ENCODE measurements around the gene ELP5. TPM values are rescaled to one million over a fixed set of nuclear protein-coding genes. Genes with fewer than 3 reads are reported as not detected.

Gene ELP5
- total and polyA plus RNA-seq, 2 donors (not counting 3 experiments of a cell fraction or from before 2014, with no cell fraction given) = 44.4 to 54.7 TPM

GRCh38 chr17:7262935-7263800 is 11.2 kb downstream of the ELP5 start:
- Histone ChIP-seq H3K79me2 (ENCODE audit: control insufficient read depth, insufficient read depth, low read length) (no peaks in the 10 kb centered on the region), H3K27me3 (ENCODE audit: control insufficient read depth in 2 of 2, insufficient read depth in 2 of 2, low read length in 2 of 2) (no peaks in the 10 kb centered on the region), H2AFZ (ENCODE audit: low read depth, low read length) (peak overlapping the region; percentile 81), H3K9me3 (replicated peaks; ENCODE audit: control insufficient read depth, insufficient read depth, low read length) (no peaks in the 10 kb centered on the region), H3K4me3 (replicated peaks in 1 of 3; ENCODE audit: insufficient read depth in 1 of 3, low read depth in 1 of 3, low read length in 3 of 3) (peak overlapping the region; percentile 18 to 35 (median 22)), H4K20me1 (replicated peaks; ENCODE audit: control insufficient read depth, extremely low read depth, insufficient read depth, low read length) (no peaks in the 10 kb centered on the region), H3K36me3 (ENCODE audit: control insufficient read depth in 2 of 2, extremely low read depth in 1 of 2, insufficient read depth in 2 of 2, low read length in 2 of 2) (peaks cover 0 to 5% of the 10 kb centered on the region in 2 experiments), H3K9me1 (replicated peaks; ENCODE audit: control insufficient read depth, extremely low read depth, insufficient read depth, low read length) (no peaks in the 10 kb centered on the region), H3K4me2 (ENCODE audit: insufficient read depth, low read length) (peak overlapping the region; percentile 2), H3K9ac (replicated peaks; ENCODE audit: extremely low read depth, insufficient read depth, low read length) (peak overlapping the region; percentile 11), H3K27ac (ENCODE audit: insufficient read depth, low read depth, low read length) (no peak overlapping the region), H3K4me1 (ENCODE audit: control insufficient read depth, extremely low read depth, insufficient read depth, low read length) (peaks cover 26% of the 10 kb centered on the region)
- DNase-seq (ENCODE audit: low read depth, low spot score) (no peak), FAIRE-seq (peak; percentile 91)
- BruUV-seq (replicated peaks) = no TSS peak
- intact Hi-C loops (cut with micrococcal nuclease) (no loop called here), dilution Hi-C loops (cut with MboI; ENCODE audit: extremely low pct_ligation_motif_present, low sequenced_read_pairs) (no loop called here)
- POLR2A ChIA-PET = interaction anchor here (0.6 kb wide), 1 partner anchor 667 kb away, joined by 9 read pairs; no protein-coding TSS in a partner anchor
- CTCF ChIA-PET = interaction anchor here (0.6 to 1.5 kb wide), 3 partner anchors 13 to 33 kb away, joined by 3 to 4 read pairs (median 3); partner anchors contain the start of gene SLC2A4
- TF ChIP-seq FOS (IDR thresholded peaks at IDR 0.05; ENCODE audit: borderline replicate concordance, insufficient read depth, low read length) (no peak), MAX (IDR thresholded peaks at IDR 0.05; ENCODE audit: insufficient read depth, insufficient read length) (no peak), CTCF (IDR thresholded peaks at IDR 0.05; ENCODE audit: extremely low read depth in 1 of 2, insufficient read depth in 1 of 2, low read depth in 1 of 2, low read length in 2 of 2) (no peak), JUN (IDR thresholded peaks at IDR 0.05; ENCODE audit: borderline replicate concordance, insufficient read depth, insufficient read length, low read depth) (no peak), POLR2A (IDR thresholded peaks at IDR 0.05; ENCODE audit: low read depth, low read length) (no peak), POLR2AphosphoS5 (IDR thresholded peaks at IDR 0.05; ENCODE audit: insufficient read depth, low read depth, low read length) (no peak), MYC (IDR thresholded peaks at IDR 0.05; ENCODE audit: low read depth, low read length) (no peak), EZH2 (IDR thresholded peaks at IDR 0.05; ENCODE audit: borderline replicate concordance, low read depth, low read length, severe bottlenecking) (no peak), GATA2 (IDR thresholded peaks at IDR 0.05; ENCODE audit: insufficient read depth, insufficient read length, low read depth, low read length) (no peak)
